ENCODE results near the gene MYO15A.

GRCh38 chr17:18185391-18185790 is 76.8 kb downstream of the MYO15A start:
- TF ChIP-seq, protein P1, sequence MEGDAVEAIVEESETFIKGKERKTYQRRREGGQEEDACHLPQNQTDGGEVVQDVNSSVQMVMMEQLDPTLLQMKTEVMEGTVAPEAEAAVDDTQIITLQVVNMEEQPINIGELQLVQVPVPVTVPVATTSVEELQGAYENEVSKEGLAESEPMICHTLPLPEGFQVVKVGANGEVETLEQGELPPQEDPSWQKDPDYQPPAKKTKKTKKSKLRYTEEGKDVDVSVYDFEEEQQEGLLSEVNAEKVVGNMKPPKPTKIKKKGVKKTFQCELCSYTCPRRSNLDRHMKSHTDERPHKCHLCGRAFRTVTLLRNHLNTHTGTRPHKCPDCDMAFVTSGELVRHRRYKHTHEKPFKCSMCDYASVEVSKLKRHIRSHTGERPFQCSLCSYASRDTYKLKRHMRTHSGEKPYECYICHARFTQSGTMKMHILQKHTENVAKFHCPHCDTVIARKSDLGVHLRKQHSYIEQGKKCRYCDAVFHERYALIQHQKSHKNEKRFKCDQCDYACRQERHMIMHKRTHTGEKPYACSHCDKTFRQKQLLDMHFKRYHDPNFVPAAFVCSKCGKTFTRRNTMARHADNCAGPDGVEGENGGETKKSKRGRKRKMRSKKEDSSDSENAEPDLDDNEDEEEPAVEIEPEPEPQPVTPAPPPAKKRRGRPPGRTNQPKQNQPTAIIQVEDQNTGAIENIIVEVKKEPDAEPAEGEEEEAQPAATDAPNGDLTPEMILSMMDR (conservative IDR thresholded peaks at IDR 0.05 in 1 of 2, IDR thresholded peaks at IDR 0.05 in 1 of 2; ENCODE audit: low read depth in 1 of 2, low read length in 2 of 2) = no peak
- no peak for TF ChIP-seq EZH2 (IDR thresholded peaks at IDR 0.05; ENCODE audit: low read length, missing control alignments)
